Measurements from ENCODE around the gene KLHL41. TPM values are rescaled to one million over a fixed set of nuclear protein-coding genes. Genes with fewer than 3 reads are reported as not detected.
"Not testable (repeated sequence)": the region's sequence is repeated elsewhere in the genome, so short reads cannot be mapped to it uniquely, and the experiment has no call there.

The KLHL41 gene
- total and polyA plus RNA-seq, 2 experiments from 2014 or later: 0.34 to 1.8 TPM

GRCh38 chr2:169523681-169524080 is 14.2 kb downstream of the KLHL41 start:
- TF ChIP-seq CTCF (IDR thresholded peaks at IDR 0.05; ENCODE audit: poor library complexity): no peak
- TF ChIP-seq EZH2phosphoT487 (IDR thresholded peaks at IDR 0.05; ENCODE audit: low read depth, severe bottlenecking, unreplicated experiment): no peak
- Histone ChIP-seq H3K9me2 (replicated peaks; ENCODE audit: insufficient read depth) (no peaks in the 10 kb centered on the region), H2AFZ (no peak overlapping the region), H3K4me2 (no peak overlapping the region), H3K27me3 (no peaks in the 10 kb centered on the region), H3K79me2 (no peaks in the 10 kb centered on the region), H3K4me3 (no peak overlapping the region), H4K20me1 (ENCODE audit: insufficient read depth, poor library complexity, severe bottlenecking) (no peaks in the 10 kb centered on the region), H3K9me3 (ENCODE audit: low read depth) (no peaks in the 10 kb centered on the region), H3K4me1 (ENCODE audit: insufficient read depth) (no peaks in the 10 kb centered on the region), H3K27ac (no peak overlapping the region), H3K36me3 (replicated peaks; ENCODE audit: insufficient read depth, low read depth) (no peaks in the 10 kb centered on the region)
- DNase-seq (ENCODE audit: low spot score): no peak
- 59% methylated on average over 5 of the region's 5 CpGs for WGBS (ENCODE audit: low lambda C conversion rate, missing lambda C conversion rate)

GRCh38 chr2:169525434-169525833 is 15.9 kb downstream of the KLHL41 start:
- no peaks in the 10 kb centered on the region for H3K9me3 ChIP-seq (ENCODE audit: low read depth)
- WGBS (ENCODE audit: low lambda C conversion rate, missing lambda C conversion rate): 72% methylated on average over 2 of the region's 2 CpGs
- TF ChIP-seq EZH2phosphoT487 (IDR thresholded peaks at IDR 0.05; ENCODE audit: low read depth, severe bottlenecking, unreplicated experiment): no peak
- no peak for TF ChIP-seq EZH2 (IDR thresholded peaks at IDR 0.05; ENCODE audit: borderline replicate concordance)
- TF ChIP-seq CTCF (IDR thresholded peaks at IDR 0.05; ENCODE audit: poor library complexity): no peak

GRCh38 chr2:169526451-169526850 is 16.9 kb downstream of the KLHL41 start:
- TF ChIP-seq CTCF (IDR thresholded peaks at IDR 0.05; ENCODE audit: poor library complexity) (no peak), EZH2 (IDR thresholded peaks at IDR 0.05; ENCODE audit: borderline replicate concordance) (no peak), EZH2phosphoT487 (IDR thresholded peaks at IDR 0.05; ENCODE audit: low read depth, severe bottlenecking, unreplicated experiment) (no peak)
- no peaks in the 10 kb centered on the region for H3K27me3 ChIP-seq
- no peak overlapping the region for H3K4me2 ChIP-seq
- no peaks in the 10 kb centered on the region for H3K36me3 ChIP-seq (replicated peaks; ENCODE audit: insufficient read depth, low read depth)
- H3K9me3 ChIP-seq (ENCODE audit: low read depth): no peaks in the 10 kb centered on the region
- H3K9me2 ChIP-seq (replicated peaks; ENCODE audit: insufficient read depth): no peaks in the 10 kb centered on the region
- no peaks in the 10 kb centered on the region for H3K79me2 ChIP-seq
- no peak for DNase-seq (ENCODE audit: low spot score)
- no peak overlapping the region for H2AFZ ChIP-seq
- no peak overlapping the region for H3K27ac ChIP-seq
- no peaks in the 10 kb centered on the region for H4K20me1 ChIP-seq (ENCODE audit: insufficient read depth, poor library complexity, severe bottlenecking)
- H3K4me3 ChIP-seq: no peak overlapping the region
- no peaks in the 10 kb centered on the region for H3K4me1 ChIP-seq (ENCODE audit: insufficient read depth)

More at GRCh38 chr2:169525434-169525833, 15.9 kb downstream of the KLHL41 start:
- Histone ChIP-seq H3K36me3 (replicated peaks; ENCODE audit: insufficient read depth, low read depth) (no peaks in the 10 kb centered on the region), H3K4me1 (ENCODE audit: insufficient read depth) (no peaks in the 10 kb centered on the region), H3K9me2 (replicated peaks; ENCODE audit: insufficient read depth) (no peaks in the 10 kb centered on the region), H3K4me2 (no peak overlapping the region), H2AFZ (no peak overlapping the region), H3K79me2 (no peaks in the 10 kb centered on the region), H3K27ac (no peak overlapping the region), H3K27me3 (no peaks in the 10 kb centered on the region), H3K4me3 (no peak overlapping the region), H4K20me1 (ENCODE audit: insufficient read depth, poor library complexity, severe bottlenecking) (no peaks in the 10 kb centered on the region)
- DNase-seq (ENCODE audit: low spot score): no peak

GRCh38 chr2:169528271-169528701 is 18.8 kb downstream of the KLHL41 start:
- Histone ChIP-seq H3K9me3 (ENCODE audit: low read depth) (no peaks in the 10 kb centered on the region), H3K79me2 (no peaks in the 10 kb centered on the region), H3K9me2 (replicated peaks; ENCODE audit: insufficient read depth) (no peaks in the 10 kb centered on the region), H3K4me3 (no peak overlapping the region), H3K36me3 (replicated peaks; ENCODE audit: insufficient read depth, low read depth) (no peaks in the 10 kb centered on the region), H3K27me3 (no peaks in the 10 kb centered on the region), H3K4me2 (no peak overlapping the region), H2AFZ (no peak overlapping the region), H3K27ac (no peak overlapping the region), H4K20me1 (ENCODE audit: insufficient read depth, poor library complexity, severe bottlenecking) (no peaks in the 10 kb centered on the region), H3K4me1 (ENCODE audit: insufficient read depth) (no peaks in the 10 kb centered on the region)
- peak; percentile 75 for DNase-seq (ENCODE audit: low spot score)
- 17% methylated on average over 2 of the region's 2 CpGs for WGBS (ENCODE audit: low lambda C conversion rate, missing lambda C conversion rate)
- TF ChIP-seq CTCF (IDR thresholded peaks at IDR 0.05; ENCODE audit: poor library complexity): peak; percentile 81
- no peak for TF ChIP-seq EZH2phosphoT487 (IDR thresholded peaks at IDR 0.05; ENCODE audit: low read depth, severe bottlenecking, unreplicated experiment)

- H3K79me2 ChIP-seq; H4K20me1 ChIP-seq (ENCODE audit: insufficient read depth, poor library complexity, severe bottlenecking); H3K4me3 ChIP-seq; H3K27ac ChIP-seq; H2AFZ ChIP-seq; H3K9me2 ChIP-seq (replicated peaks; ENCODE audit: insufficient read depth); H3K4me2 ChIP-seq; H3K36me3 ChIP-seq (replicated peaks; ENCODE audit: insufficient read depth, low read depth); H3K4me1 ChIP-seq (ENCODE audit: insufficient read depth); H3K27me3 ChIP-seq; H3K9me3 ChIP-seq (ENCODE audit: low read depth); DNase-seq (ENCODE audit: low spot score): not testable (repeated sequence)
- WGBS (ENCODE audit: low lambda C conversion rate, missing lambda C conversion rate): 96% methylated on average over 2 of the region's 2 CpGs
Observed at GRCh38 chr2:169539460-169539859, 30.0 kb downstream of the KLHL41 start.
